Inflammatory macrophage treated with lipopolysaccharide for 1 hour (primary cell): ENCODE measurements around the gene MYO7B.
"Not testable (repeated sequence)": the region's sequence is repeated elsewhere in the genome, so short reads cannot be mapped to it uniquely, and the experiment has no call there.

Experiments used
- DNase-seq, 2 donors: peaks; one replicate each; pipeline ENCODE4 v3.0.0-alpha.2; 2020 to 2022

Gene MYO7B

DNA sequence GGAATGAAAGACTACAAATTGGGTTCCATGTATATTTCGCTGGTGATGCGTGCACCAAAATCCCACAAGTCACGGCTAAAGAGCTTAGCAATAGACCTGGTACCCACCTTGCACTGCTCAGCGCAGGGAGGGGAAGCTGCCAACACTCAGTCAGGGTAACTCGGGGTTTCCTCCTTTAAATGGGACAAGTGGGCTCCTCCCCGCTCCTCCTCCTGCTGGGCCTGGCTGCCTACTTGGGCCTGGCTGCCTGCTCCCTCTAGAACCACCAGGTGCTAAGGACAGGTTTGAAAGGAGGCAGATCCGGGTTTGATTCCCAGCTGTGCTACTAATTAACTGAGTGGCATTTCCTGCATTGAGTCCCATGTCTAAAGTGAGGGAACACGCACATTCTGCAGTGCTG, 23.4 kb downstream of the MYO7B start:
- DNase-seq = no peak

DNA sequence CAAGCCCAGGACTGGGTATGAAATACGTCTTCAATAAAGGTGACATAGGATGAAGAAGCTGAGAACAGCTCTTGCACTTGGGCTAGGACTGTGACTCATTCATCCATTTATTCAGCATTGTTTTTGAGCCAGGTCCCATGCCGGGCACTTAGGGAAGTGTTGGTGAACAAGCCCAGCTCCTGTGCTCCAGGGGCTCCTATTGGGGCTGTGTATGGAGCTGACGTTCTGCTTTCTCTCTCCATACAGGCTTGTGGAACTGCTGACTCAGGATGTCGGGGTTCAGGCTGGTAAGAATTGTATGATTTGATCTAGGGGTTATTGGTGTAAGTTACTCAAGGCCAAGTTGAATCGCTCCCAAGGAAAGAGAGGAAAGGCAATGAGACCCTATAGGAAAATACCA, 24.0 kb downstream of the MYO7B start:
- no peak for DNase-seq

DNA sequence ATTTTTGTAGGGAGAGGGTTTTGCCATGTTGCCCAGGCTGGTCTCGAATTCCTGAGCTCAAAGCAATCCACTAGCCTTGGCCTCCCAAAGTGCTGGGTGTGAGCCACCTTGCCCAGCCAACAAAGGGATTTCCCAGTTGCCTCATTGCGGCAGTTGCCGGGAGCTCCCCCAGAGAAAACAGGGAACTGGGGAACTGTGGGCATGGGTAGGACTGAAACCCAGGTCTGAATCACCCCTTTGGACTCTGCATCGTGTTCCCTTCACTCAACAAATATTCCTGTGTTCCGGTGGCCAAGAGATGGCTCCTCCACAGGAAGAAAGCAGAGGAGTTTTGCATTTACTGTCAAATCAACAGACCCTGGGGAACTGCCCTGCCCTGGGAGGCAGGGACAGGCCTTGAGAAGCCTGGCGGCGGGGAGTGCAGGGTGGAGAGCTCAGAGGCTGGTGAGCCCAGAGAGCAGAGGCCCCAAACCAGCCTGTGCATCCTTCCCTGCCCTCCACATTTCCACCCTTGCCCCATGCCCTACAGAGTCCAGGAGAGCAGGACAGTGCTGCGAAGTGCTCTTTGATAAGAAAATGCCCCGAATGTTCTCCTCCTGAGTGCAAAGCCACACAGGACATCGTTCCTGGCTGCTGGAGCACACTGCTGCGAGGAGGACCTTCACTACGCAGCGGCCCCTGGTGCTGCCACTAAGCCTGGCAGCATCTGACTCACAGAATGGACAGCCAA, 24.9 kb downstream of the MYO7B start:
- peak; percentile 88 to 93 for DNase-seq

DNA sequence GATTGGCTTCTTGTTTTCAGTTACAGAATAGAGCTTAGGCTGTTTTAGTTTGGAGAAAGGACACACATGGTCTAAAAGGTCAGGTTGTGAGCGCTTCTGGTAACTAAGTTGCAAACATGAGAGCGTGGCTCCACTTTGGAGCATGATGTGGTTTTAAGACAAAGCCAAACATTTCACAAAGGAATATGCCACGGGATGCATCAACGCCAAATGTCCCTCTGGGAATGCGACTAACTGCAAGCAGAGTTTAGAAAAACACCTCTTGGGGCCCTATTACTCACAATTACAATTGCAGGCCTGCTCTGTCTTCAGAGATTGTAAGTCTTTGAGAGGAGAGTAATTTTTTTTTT, 25.4 kb downstream of the MYO7B start:
- no peak for DNase-seq

DNA sequence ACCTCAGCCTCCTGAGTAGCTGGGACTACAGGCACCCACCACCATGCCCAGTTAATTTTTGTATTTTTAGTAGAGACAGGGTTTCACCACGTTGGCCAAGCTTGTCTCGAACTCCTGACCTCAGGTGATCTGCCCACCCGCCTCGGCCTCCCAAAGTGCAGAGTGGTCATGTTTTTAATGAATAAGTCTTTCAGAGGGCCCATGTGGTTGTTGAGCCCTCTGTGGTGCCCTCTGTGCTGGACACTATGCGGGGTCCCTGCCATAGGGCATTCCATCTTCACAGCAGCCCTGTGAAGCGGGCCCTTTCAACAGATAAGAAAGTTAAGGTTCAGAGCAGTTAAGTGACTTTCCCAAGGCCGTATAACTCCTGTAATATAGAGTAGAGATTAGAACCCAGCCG, 25.9 kb downstream of the MYO7B start:
- no peak for DNase-seq

DNA sequence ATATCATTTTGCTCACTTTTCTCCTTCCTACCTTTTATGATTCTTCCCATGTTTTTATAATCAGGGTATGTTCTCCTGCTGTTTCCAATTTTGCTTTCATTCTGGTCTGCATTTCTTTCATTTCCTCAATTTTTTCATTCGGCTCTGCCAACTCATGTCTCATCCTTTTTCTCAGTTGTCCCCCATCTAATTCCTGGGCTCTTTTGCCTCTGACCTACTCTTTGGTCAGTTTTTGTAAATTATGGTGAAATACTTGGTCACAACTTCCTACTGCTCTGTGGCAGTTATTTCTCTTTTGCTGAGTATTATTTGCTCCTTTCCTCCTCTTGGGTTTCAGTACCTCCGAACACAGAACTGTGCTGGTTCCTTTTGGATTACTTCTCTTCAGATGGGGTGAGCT, 27.5 kb downstream of the MYO7B start:
- DNase-seq = peak; percentile 52 to 64

DNA sequence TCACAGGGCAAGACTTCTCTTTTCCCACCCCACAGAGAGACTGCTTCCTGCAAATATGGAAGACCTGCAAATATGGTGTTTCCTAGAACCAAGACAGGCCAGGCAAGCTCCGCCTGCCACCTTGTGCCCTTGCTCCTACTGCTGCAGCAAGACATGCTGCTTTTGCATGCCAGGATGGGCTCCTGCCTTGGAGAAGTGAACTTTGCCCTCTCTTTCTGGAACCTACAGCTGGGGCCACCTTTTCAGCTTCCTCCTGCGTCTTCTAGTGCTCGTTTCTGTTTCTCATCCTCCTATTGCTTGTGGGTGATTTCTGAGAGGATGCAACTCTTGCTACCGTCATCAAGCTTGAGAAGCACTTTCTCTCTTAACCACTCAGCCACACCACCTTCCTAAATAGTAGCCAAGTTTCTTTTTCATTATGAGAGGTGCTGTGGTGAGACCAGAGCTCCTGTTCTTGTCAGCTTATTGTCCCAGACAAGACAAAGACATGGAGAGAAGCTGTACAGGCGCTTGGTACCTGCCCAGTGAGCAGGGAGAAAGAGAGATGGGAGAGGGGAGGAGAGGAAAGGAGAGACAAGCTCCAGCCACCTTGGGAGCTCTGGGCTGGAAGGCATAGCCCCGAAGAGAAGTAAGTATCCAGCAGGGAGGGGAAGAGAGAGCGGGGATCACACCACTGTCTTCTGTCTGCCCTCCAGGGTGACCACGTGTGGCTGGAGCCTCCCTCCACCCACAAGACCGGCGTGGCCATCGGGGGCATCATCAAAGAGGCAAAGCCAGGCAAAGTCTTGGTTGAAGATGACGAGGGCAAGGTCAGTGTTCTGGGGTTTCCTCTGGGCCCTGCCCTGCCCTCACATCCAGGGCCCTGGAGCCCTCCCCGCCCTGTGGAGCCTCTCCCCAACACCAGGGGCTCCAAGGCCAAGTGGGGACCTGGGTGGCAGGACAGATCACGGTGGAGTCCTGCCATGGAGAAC, 28.3 kb downstream of the MYO7B start:
- peak; percentile 64 to 85 for DNase-seq

DNA sequence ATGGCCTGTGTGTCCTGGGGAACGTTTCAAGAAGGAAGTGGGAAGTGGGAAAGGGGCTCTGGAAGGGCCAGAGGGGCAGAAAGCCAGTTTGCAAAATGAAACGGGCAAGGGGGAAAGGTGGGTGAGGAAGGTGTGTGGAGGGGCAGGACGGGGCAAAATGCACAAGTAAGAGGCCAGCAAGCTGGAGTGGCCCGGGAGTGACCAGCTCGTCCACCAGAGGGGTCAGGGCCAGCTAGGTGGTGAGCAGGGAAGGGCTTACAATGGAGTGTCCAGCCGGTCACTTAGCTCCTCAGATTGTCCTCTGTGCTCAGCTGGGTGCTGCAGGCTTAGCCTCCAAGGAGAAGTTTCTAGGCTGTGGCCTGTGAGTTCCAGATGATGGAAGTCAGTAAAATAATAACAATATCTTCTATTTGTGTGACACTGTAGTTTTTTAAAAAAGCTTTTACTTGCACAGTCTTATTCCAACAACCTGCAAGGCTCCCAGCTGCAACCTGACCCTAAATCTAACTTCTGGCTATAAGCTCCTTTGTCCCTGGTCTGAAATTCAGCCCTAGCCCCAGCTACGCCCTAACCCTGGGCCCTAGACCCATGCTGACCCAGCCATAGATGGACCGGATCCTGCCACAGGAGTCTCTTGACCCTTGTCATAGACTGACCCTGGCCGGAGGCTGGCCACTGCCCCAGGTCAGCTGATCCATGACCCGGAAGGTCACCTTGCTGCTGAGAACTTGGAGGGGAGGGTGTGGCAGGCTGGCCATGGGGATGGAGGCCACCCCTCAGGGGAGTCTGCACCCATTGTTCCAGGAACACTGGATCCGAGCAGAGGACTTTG, 29.2 kb downstream of the MYO7B start:
- no peak for DNase-seq

DNA sequence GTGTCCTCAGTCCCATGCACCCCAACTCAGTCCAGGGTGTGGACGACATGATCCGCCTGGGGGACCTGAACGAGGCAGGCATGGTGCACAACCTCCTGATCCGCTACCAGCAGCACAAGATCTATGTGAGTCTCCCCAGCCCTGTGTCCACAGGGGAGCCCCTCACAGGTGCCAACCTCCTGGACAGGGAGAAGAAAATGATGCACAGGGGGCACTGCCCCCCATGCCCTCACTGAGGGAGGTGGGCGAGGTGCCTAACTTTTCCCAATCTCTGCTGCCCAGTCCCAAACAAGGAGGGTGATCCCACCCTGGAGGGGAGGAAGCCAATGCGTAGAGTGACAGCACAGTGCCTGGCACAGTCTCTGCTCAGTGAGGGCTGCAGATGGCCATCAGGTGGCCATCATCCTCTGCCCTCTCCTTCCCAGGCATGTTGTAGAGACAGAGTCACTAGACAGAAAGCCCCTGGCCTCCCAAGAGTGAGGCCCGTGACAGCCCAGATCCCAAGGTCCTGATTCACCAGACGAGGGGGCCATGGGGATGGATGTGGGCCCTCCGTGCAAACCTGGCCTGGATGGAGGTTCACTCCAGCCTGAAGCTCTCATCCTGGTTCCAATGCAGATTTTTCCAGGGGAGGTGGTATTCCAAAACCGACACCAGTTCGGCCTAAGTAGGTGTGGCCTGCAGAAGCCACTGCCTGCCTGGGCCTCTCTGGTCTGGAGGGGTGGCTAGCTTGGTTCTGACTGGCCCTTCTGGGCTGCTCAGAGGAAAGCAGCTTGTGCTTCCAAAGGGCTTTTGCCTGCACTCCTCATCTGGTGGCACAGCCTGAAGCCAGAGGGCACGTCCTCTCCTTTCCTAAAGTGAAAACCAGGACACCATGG, 30.0 kb downstream of the MYO7B start:
- no peak for DNase-seq

DNA sequence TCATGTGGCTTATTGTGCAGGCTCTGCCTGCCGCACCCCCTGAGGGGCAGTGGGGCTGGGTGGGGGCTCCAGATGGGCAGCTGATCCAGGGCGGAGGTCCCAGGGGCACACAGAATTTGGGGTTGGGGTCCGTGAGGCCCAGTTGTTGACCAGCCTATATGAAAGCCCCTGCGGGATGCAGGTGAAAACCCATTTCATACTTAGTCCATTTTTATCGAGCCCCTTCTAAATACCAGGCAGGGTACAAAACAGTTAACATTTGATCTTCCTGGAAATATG, 30.6 kb downstream of the MYO7B start:
- no peak for DNase-seq

DNA sequence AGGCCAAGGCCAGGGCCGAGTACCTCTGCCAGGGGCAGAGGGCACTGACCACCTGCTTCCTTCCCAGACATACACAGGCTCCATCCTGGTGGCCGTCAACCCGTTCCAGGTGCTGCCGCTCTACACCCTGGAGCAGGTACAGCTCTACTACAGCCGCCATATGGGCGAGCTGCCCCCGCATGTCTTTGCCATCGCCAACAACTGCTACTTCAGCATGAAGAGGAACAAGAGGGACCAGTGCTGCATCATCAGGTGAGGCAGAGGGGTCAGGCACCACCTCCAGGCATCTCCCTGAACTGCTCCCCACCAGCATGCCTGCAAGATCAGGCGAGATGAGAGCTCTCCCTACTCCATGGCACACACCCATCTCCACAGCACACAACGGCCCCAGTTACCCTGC, 31.1 kb downstream of the MYO7B start:
- no peak for DNase-seq

DNA sequence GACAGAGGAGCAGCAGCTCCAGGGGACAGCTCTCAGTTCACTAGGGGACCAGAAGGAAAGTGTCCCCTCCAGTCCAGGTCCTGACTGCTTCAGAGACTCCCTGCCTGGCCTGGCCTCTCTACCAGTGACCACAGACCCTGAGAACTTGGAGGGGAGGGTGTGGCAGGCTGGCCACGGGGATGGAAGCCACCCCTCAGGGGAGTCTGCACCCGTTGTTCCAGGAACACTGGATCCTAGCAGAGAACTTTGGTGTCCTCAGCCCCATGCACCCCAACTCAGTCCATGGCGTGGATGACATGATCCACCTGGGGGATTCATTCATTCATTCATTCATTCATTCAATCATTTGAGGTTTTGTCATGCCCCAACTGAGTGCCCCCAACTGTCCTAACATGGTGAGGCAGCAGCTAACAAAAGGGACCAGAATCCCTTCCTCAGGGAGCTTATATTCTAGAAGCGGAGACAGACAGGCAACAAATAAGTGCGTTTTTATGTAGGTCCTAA, 31.9 kb downstream of the MYO7B start:
- no peak for DNase-seq

DNA sequence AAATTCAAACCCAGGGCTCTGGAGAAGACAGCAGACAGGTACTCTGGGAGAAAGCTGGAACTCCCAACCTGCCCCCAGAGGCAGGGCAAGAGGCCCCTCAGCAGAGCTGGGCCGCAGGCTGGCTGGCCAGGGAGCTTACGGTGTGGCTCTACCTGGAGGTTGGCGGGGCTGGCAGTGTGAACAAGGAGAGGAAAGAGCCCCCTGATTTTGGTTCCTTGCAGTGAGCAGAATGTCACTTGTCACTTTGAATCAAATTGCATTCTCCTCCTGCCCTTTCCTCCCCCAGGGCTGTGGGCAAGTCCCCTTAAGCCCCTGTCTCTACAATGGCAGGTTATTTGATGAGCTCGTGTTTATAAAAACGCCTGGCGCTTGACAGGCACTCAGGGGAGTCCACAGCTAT, 32.6 kb downstream of the MYO7B start:
- no peak for DNase-seq

DNA sequence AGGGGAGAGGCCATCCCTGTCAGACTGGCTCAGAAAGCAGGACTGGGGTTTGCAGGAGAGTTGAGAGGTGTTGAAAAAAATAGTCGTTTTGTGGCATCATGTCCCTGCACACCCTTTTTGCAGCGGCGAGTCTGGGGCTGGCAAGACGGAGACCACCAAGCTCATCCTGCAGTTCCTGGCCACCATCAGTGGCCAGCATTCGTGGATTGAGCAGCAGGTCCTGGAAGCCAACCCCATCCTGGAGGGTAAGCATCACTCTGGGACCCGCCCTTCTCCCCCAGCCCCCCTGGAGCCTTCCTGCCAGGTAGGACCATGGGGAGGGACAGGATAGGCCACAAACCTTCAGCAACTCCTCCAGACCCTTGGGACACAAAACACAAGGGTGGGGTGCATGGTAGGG, 34.2 kb downstream of the MYO7B start:
- DNase-seq = no peak

DNA sequence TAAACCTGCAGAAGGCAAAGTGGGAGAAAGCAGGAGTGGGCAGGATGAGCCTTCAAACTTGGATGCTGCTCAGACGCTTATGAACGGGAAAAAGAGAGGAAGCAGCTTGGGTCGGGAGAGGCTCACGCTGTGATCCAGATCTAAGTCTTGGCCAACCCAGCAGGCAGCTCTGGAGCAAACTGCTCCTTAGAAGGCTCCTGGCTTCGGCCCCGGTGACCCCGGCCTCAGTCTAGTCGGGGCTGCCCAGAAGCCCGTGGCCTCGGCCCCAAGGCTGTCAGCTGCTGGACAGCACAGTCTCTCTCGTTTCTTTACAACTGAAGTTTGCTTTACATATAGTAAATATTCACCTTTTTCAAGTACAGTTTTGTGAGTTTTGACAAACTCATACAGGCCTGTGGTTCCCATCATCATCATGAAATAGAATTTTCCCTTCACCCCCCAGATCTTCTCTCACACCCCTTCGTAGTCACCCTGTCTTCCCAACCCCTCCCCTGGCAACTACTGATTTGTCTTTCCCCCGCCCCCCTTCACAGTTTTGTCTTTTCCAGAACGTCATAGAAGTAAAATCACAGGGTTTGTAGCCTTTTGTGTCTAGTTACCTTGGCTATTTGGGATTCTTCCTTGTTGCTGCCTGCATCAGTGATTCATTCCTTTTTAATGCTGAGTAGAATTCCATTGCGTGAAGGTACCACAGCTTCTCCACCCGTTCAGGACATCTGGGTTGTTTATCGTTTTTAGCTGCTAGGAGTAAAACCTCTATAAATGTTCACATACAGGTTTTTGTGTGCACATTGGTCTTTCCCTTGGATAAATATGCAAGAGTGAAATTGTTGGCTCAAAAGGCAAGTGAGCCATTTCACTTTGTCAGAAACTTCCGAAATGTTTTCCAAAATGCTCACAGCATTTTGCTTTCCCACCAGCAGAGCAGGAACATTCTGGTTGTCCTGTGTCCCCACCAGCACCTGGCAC, 35.1 kb downstream of the MYO7B start:
- DNase-seq = no peak

DNA sequence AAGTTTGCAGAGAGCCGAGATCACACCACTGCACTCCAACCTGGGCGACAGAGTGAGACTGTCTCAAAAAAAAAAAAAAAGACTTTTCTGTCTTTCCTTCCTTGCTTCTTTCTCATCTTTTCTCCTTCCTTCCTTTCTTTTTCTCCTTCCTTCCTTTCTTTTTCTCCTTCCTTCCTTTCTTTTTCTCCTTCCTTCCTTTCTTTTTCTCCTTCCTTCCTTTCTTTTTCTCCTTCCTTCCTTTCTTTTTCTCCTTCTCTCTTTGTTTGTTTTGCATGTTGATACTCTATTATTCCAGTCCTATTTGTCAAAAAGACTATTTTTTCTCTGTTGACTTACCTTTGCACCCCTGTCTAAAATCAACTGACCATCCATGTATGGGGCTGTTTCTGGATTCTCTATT, 36.9 kb downstream of the MYO7B start:
- DNase-seq = not testable (repeated sequence)

DNA sequence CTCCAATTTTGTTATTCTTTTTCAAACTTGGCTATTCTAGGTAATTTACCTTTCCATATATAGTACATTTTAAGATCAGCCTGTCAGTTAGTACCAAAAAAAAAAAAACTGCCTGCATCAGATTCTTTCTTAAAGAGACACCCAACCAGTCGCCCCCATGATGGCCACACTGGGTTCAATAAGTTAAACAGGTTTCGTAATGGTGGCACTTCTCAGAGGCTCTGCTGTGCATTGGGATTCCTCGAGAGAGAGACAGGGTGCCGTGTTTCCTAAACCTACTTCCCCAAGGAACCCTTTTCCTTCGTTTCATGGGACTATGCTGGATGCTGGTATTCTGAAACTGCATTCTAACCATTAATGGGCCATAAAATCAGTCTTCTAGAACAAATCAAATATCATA, 37.4 kb downstream of the MYO7B start:
- DNase-seq = no peak

DNA sequence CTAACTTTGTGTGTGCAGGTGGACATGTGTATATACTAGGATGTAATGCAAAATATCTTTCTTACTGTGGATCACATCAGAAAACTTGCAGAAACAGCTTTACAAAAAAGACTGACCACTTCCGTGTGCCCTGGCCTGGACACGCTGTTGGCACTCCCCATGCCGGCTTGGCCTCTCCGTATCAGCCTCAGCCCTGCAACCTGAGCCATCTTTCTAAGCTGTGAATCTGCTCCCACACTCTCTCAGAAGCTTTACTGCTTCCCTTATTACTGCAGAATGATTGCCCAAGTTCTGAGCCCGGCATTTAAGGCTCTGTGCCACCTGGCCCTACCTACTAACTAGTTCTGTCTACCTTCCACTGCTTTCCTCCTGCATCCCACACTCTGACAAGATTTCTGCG, 37.8 kb downstream of the MYO7B start:
- no peak for DNase-seq

DNA sequence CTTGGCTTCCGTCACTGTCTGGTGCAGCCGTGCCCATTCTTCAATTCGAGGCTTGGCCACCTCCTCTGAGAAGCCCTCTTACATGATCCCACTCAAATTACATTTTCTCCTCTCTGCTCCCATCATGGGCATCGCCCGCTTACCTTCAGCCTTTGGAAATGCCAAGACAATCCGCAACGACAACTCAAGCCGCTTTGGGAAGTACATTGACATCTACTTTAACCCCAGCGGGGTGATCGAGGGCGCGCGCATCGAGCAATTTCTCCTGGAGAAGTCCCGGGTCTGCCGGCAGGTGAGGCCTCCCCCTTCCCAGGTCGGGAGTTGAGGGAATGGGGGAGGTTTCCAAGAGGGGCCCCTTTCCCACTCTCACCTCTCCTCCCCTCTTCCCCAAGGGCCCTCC, 38.3 kb downstream of the MYO7B start:
- DNase-seq = no peak

DNA sequence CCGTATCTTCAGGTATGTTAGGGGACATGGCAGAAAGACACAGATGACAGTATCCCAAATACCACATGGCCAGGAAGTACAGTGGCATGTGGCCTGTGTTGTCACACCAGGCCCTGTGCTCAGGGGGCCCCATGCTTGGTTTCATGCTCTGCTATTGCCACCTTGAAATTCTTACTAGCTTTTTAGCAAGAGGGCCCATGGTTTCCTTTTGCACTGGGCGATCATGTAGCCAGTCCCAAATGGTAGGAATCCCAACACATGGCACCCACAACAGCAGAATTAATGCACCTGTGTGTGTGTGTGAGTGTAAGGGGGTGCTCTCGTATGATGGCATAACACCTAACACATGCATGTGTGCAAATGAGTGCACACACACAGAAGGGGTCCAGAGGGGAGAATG, 39.2 kb downstream of the MYO7B start:
- no peak for DNase-seq

DNA sequence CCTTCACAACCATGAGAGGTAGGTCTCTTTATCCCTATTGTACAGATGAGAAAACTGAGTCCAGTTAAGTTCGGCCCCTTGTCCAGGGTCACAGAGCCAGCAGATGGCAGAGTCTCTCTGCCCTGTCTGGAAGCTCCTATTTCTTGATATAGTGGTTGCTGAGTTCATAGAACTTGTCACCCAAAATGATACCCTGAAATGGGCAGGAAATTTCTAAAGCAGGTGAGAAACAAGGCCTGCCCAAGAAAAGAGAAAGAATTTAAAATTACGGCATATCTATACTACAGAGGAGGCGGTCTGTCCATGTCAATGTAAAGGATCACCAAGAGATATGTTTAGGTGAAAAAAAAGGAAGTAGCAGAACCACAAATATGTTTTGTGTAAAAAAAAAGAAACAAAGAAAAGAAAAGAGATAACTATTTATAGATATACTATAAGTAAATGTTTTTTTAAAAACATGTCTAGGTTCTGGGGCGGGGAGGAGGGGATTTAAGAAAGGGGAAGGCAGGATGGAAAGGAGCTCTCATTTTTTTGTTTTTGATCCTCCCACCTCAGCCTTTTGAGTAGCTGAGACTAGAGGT, 39.8 kb downstream of the MYO7B start:
- no peak for DNase-seq
